KMS-11 (cell line): ENCODE measurements around the gene MRNIP.

ENCODE experiments used
- H2AFZ ChIP-seq: fragments of 200-600 bp; sonication (generic); 2 replicates; pipeline ENCODE4 v1.6.1; 2016; ENCODE audit warnings: antibody characterized with exemption, mixed run types, low read depth
- H3K27ac ChIP-seq: fragments of 200-600 bp; sonication (generic); 2 replicates; pipeline ENCODE4 v1.6.1; 2016; ENCODE audit warnings: mild to moderate bottlenecking, mixed run types
- H3K27me3 ChIP-seq: fragments of 200-600 bp; sonication (generic); 2 replicates; pipeline ENCODE4 v1.6.1; 2017; ENCODE audit warnings: mild to moderate bottlenecking, low read depth, mixed run types, moderate library complexity; ENCODE audit not compliant: insufficient read depth
- H3K36me3 ChIP-seq: fragments of 200-600 bp; sonication (generic); 2 replicates; pipeline ENCODE4 v1.6.1; 2017; ENCODE audit warnings: mild to moderate bottlenecking, mixed run types; ENCODE audit not compliant: insufficient read depth
- H3K4me1 ChIP-seq: fragments of 200-600 bp; sonication (generic); 2 replicates; pipeline ENCODE4 v1.6.1; 2016; ENCODE audit warnings: mild to moderate bottlenecking, low read depth, mixed run types; ENCODE audit not compliant: poor library complexity, severe bottlenecking
- H3K4me2 ChIP-seq: fragments of 200-600 bp; sonication (generic); 2 replicates; pipeline ENCODE4 v1.7.0; 2016; ENCODE audit warnings: mild to moderate bottlenecking, mixed run types
- H3K4me3 ChIP-seq: fragments of 200-600 bp; sonication (generic); IDR thresholded peaks from 2 replicates; pipeline ENCODE4 v1.6.1; 2017; ENCODE audit warnings: low read depth, low read length, mixed read lengths; ENCODE audit not compliant: insufficient read depth
- H3K79me2 ChIP-seq: fragments of 200-600 bp; sonication (generic); 2 replicates; pipeline ENCODE4 v1.6.1; 2016; ENCODE audit warnings: low read depth, mixed run types; ENCODE audit not compliant: insufficient read depth
- H3K9ac ChIP-seq: fragments of 200-600 bp; sonication (generic); 2 replicates; pipeline ENCODE4 v1.6.1; 2016; ENCODE audit warnings: mild to moderate bottlenecking, mixed run types
- H4K20me1 ChIP-seq: fragments of 200-600 bp; sonication (generic); 2 replicates; pipeline ENCODE4 v1.6.1; 2016; ENCODE audit warnings: mild to moderate bottlenecking, mixed run types; ENCODE audit not compliant: insufficient read depth
- TF ChIP-seq, protein P1 (sequence below): fragments of 200-600 bp; sonication (generic); conservative IDR thresholded peaks from 2 replicates; pipeline ENCODE4 v1.6.1; 2017; ENCODE audit warnings: low read depth, mild to moderate bottlenecking, antibody characterized with exemption, low read length, moderate library complexity, mixed read lengths

The MRNIP gene

GRCh38 chr5:179890751-179891682, 32.4 kb upstream of the MRNIP start:
- H3K9ac ChIP-seq = no peak overlapping the region
- H4K20me1 ChIP-seq = no peaks in the 10 kb centered on the region
- no peaks in the 10 kb centered on the region for H3K79me2 ChIP-seq
- no peaks in the 10 kb centered on the region for H3K36me3 ChIP-seq
- TF ChIP-seq, protein P1, sequence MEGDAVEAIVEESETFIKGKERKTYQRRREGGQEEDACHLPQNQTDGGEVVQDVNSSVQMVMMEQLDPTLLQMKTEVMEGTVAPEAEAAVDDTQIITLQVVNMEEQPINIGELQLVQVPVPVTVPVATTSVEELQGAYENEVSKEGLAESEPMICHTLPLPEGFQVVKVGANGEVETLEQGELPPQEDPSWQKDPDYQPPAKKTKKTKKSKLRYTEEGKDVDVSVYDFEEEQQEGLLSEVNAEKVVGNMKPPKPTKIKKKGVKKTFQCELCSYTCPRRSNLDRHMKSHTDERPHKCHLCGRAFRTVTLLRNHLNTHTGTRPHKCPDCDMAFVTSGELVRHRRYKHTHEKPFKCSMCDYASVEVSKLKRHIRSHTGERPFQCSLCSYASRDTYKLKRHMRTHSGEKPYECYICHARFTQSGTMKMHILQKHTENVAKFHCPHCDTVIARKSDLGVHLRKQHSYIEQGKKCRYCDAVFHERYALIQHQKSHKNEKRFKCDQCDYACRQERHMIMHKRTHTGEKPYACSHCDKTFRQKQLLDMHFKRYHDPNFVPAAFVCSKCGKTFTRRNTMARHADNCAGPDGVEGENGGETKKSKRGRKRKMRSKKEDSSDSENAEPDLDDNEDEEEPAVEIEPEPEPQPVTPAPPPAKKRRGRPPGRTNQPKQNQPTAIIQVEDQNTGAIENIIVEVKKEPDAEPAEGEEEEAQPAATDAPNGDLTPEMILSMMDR = no peak
- H3K27me3 ChIP-seq = no peaks in the 10 kb centered on the region
- no peaks in the 10 kb centered on the region for H3K4me1 ChIP-seq
- H3K27ac ChIP-seq = no peak overlapping the region
- no peak overlapping the region for H3K4me2 ChIP-seq
- no peak overlapping the region for H3K4me3 ChIP-seq
- H2AFZ ChIP-seq = no peak overlapping the region

GRCh38 chr5:179889885-179890284, 31.3 kb upstream of the MRNIP start:
- no peak overlapping the region for H3K27ac ChIP-seq
- H4K20me1 ChIP-seq = no peaks in the 10 kb centered on the region
- no peak overlapping the region for H3K9ac ChIP-seq
- H2AFZ ChIP-seq = no peak overlapping the region
- no peaks in the 10 kb centered on the region for H3K27me3 ChIP-seq
- H3K4me1 ChIP-seq = no peaks in the 10 kb centered on the region
- TF ChIP-seq, protein P1 = no peak
- H3K4me2 ChIP-seq = no peak overlapping the region
- no peak overlapping the region for H3K4me3 ChIP-seq
- no peaks in the 10 kb centered on the region for H3K36me3 ChIP-seq
- H3K79me2 ChIP-seq = no peaks in the 10 kb centered on the region

DNA sequence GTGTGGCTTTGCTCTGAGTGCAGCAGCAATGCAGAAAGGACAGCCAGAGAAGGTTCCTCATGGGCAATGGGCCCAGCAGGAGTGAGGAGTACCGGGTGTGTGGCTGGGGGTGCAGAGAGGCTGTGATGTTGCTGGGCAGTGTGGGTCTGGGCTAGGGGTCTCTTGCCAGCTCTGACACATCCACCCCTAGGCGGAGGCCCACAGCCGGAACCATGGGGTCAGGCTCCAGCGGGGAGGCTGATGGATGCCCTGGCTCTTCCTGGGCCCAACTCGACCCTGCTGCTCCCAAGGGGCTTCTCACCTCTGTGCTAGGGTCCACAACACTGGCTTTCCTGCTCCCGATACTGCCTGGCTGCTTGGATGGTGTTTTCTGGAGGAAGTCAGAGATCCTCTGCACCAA, 29.2 kb upstream of the MRNIP start:
- TF ChIP-seq, protein P1 = no peak
- Histone ChIP-seq H3K4me2 (no peak overlapping the region), H3K4me3 (no peak overlapping the region), H3K27me3 (no peaks in the 10 kb centered on the region), H3K36me3 (no peaks in the 10 kb centered on the region), H3K79me2 (no peaks in the 10 kb centered on the region), H3K4me1 (no peaks in the 10 kb centered on the region), H3K9ac (no peak overlapping the region), H2AFZ (no peak overlapping the region), H3K27ac (no peak overlapping the region), H4K20me1 (no peaks in the 10 kb centered on the region)

DNA sequence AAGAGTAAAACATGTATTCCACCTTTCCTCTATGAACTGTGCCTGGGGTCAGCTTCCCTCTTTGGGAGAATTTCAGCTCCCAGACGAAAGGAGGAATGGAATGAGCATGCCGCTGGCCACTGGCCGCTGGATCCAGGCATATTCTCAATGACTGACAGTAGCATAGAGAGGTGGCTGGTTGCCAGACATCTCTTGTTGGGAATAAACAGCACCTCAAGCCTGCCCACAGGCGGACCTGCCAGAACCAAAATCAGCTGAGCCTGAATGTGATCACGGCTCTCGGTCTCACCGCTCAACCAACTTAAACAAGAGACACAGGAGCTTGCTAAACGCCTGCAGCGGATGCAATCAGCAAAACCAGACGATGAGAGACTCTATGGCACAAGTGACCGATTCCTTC, 28.5 kb upstream of the MRNIP start:
- H3K9ac ChIP-seq = no peak overlapping the region
- H3K27ac ChIP-seq = no peak overlapping the region
- no peaks in the 10 kb centered on the region for H3K79me2 ChIP-seq
- no peaks in the 10 kb centered on the region for H4K20me1 ChIP-seq
- H3K4me1 ChIP-seq = no peaks in the 10 kb centered on the region
- TF ChIP-seq, protein P1 = no peak
- H3K4me3 ChIP-seq = no peak overlapping the region
- no peak overlapping the region for H2AFZ ChIP-seq
- H3K27me3 ChIP-seq = no peaks in the 10 kb centered on the region
- H3K36me3 ChIP-seq = no peaks in the 10 kb centered on the region
- H3K4me2 ChIP-seq = no peak overlapping the region
